SK-N-SH treated with all-trans-retinoic acid at 6 μM for 48 hours (cell line): Measurements from ENCODE around the gene CDH24.

Experiments
- ARNTL ChIP-seq: fragments of 450-650 bp; formaldehyde crosslinking; IDR thresholded peaks from 2 replicates; pipeline ENCODE4 v1.5.0; 2020; ENCODE audit warnings: low read depth, mild to moderate bottlenecking, moderate library complexity, borderline replicate concordance
- GLIS3 ChIP-seq: fragments of 250-450 bp; sonication (Bioruptor Pico); IDR thresholded peaks from 2 replicates; pipeline ENCODE4 v1.5.0; 2020; ENCODE audit warnings: mild to moderate bottlenecking, moderate library complexity
- PATZ1 ChIP-seq: fragments of 250-450 bp; sonication (Bioruptor Pico); IDR thresholded peaks from 2 replicates; pipeline ENCODE4 v1.8.0; 2020; ENCODE audit warnings: mild to moderate bottlenecking, moderate library complexity, borderline replicate concordance
- RARB ChIP-seq: fragments of 250-450 bp; sonication (Bioruptor Pico); IDR thresholded peaks from 2 replicates; pipeline ENCODE4 v1.8.0; 2021; ENCODE audit warnings: mild to moderate bottlenecking, moderate library complexity
- TOX ChIP-seq: fragments of 250-450 bp; sonication (Bioruptor Pico); IDR thresholded peaks from 2 replicates; pipeline ENCODE4 v1.8.0; 2021; ENCODE audit warnings: mild to moderate bottlenecking, moderate library complexity, borderline replicate concordance
- ZFP30 ChIP-seq: fragments of 450-650 bp; formaldehyde crosslinking; IDR thresholded peaks from 2 replicates; pipeline ENCODE4 v1.5.0; 2022; ENCODE audit warnings: mild to moderate bottlenecking, moderate library complexity

GRCh38 chr14:23066368-23066767, 9.0 kb upstream of the CDH24 start:
- no peak for TF ChIP-seq TOX (CRISPR knock-in tag)
- no peak for TF ChIP-seq ARNTL (CRISPR knock-in tag)
- TF ChIP-seq PATZ1, result no peak
- no peak for TF ChIP-seq GLIS3
- no peak for TF ChIP-seq RARB (CRISPR knock-in tag)
- TF ChIP-seq ZFP30 (CRISPR knock-in tag), result no peak
